ENCODE data around the gene CD2AP.
"Not testable (repeated sequence)": the region's sequence is repeated elsewhere in the genome, so short reads cannot be mapped to it uniquely, and the experiment has no call there.

CD2AP gene

GRCh38 chr6:47502920-47503319, 25.3 kb downstream of the CD2AP start:
- DNase-seq, result no peak

DNA sequence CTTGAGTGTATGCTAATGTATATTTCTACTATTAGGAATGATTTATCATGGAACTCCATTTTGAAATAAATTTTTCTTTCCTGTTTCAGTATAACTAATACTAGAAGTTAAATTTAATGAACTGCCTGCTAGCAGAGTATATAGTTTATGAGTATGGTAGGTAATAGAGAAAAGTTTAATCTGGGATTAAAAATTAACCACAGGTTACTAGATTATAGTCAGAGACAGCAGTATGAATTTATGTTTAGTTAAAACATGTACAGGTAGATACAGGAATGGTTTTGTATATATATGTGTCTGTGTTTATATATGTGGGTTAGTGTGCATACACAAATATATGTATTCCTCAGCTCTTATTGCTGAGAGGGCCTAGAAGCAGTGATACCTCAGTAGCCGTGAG, 32.3 kb downstream of the CD2AP start:
- no peak for DNase-seq

- no peak for DNase-seq
Observed at GRCh38 chr6:47512872-47513271, 35.3 kb downstream of the CD2AP start.

DNA sequence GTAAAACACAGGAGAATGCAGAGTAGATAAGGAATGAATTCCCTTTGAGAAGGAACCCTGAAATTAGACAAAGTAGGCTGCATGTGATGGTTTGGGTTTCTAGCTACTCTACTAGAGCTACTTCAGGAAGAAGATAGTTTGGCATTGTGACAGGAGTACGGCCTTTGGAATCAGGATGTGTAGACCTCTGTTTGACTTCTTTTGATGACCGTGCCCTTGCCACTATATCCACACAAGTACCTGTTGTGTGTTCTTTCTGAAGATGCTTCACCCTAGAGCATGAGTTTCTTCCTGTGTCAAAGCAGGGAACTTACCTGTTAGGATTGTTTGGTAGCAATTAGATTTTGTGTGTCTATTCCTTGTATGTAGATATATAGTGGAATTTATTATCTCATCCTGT, 41.7 kb downstream of the CD2AP start:
- no peak for DNase-seq

GRCh38 chr6:47520282-47520681, 42.7 kb downstream of the CD2AP start:
- DNase-seq, result no peak

GRCh38 chr6:47521961-47522360, 44.4 kb downstream of the CD2AP start:
- no peak for DNase-seq

GRCh38 chr6:47524136-47524845, 46.7 kb downstream of the CD2AP start:
- DNase-seq, result no peak

- no peak for DNase-seq
Observed at GRCh38 chr6:47525330-47526057, 47.9 kb downstream of the CD2AP start.

DNA sequence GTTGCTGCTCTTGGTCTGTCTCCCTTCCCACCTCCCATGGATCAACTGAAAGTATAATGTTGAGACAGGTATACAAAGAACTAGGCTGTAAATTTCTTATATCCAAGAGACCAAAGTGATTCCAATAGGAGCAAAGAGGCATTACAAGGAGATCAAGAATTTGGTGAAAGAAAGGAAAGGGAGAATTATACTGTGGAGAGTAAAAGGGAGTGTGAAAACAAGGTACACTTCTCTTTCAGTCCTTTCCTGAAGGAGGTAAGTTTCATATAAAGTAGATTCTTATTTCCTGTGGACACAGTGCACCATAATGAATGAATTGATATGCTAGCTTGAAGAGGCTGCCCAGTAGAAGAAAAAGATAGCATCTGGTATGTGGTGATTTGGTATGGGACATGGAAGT, 49.7 kb downstream of the CD2AP start:
- no peak for DNase-seq

GRCh38 chr6:47529734-47530133, 52.1 kb downstream of the CD2AP start:
- no peak for DNase-seq

DNA sequence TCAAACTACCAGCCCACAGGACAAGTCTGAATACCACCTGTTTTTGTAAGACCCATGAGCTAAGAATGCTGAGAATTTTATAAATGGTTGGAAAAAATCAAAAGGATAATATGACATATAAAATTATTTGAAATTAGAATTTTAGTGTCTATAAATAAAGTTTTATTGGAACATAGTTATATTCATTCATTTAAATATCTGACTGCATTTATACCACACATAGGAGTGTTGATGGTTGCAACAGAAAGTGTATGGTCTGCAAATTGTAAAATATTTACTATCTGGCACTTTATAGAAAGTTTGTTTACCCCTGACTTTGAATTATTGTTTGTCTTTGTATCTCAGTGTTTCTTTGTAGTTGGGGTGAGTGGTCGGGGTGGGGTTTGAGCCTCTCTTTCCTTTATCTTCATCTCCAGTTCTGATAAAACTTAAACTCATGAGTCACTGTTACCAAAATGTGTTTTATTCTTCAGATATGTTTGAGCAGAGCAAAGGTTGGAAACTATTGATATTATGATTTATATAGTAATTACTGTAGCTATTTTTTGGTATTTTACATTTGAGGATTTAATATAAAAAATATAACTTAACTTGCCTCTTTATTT, 55.5 kb downstream of the CD2AP start:
- DNase-seq, result no peak

GRCh38 chr6:47534063-47534462, 56.5 kb downstream of the CD2AP start:
- DNase-seq, result no peak

DNA sequence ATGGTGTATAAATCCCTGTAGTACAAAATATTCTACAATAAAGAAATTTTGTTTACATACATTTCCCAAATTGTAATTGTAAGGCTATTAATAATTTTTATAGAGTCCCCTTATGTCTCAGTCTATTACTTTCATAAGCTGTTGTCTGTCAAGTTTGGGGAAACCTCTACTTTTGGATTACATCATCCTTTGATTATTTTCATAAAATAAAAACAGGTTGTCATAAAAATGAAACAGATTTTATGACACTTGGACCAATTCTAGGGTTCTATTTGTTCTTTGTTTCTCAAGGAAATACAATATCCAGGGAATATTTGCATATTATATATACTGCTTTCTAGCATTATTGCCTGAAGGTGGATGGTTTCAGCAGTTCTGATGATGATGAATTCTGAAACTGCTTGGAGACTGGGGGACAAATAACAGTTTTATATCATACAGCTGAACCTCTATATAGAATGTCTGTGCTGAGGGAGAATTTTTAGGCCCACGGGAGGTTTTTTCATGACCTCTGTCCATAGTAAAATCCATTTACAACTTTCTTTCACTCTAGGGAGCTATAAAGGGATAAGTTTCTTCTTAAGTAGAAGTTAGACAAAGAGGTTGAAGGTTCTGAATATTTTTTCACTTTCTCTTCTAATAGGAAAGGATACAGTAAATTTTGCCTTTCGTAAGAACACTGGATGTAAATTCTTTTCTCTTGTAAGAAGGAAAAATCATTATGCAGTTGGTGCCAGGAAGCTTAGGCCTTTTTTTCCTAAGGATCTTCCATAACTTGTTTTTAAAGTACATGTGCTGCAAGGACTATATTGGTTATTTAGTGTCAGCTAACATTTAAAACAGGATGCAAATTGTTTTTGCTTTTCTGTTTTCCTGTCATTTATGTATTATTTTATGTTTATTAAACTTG, 58.0 kb downstream of the CD2AP start:
- no peak for DNase-seq

DNA sequence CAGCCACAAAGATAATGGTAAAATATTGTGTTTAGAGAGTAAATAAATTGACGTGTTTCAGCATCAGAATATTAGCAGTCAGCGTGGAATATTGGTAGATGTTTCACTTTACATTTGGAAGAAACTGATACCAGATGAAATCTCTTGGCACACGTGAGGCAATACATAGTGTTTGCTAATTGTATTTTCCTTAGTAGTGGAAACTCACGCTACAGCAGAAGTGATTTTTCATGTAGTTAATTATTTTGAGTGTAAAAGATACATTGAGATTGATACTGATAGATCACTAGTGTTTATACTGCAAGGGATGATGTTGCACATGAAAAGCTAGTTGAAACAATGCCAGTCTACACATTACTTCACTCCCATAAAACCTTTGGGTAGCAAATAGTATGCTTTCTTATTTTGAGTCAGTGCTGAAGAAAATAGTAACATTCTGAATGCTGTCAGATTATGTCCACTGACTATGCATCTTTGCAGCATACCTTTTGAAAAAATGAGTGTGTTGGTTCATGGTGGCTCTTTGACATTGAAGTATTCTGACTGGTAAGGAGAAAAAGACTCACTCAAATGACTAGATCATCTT, 59.3 kb downstream of the CD2AP start:
- no peak for DNase-seq

DNA sequence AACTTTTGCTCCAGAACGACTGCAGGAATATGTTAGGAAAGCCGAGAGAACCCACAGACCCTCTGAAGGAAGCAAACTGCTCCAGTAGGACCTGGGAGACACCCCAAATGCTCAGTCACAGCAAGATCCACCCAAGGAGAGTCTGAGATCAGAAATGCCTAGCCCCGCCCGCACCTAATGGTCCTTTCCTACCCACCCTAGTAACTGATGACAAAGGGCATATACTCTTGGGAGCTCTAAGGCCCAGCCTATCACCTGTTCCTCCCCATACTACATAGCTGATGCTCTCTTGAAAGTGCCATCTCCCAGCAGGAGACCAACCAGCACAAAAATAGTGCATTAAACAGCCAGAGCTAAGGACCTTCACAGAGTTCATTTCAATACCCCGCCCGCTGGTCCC, 67.6 kb downstream of the CD2AP start:
- DNase-seq, result no peak

GRCh38 chr6:47551670-47552069, 74.1 kb downstream of the CD2AP start:
- no peak for DNase-seq

GRCh38 chr6:47552319-47552718, 74.7 kb downstream of the CD2AP start:
- DNase-seq, result no peak

DNA sequence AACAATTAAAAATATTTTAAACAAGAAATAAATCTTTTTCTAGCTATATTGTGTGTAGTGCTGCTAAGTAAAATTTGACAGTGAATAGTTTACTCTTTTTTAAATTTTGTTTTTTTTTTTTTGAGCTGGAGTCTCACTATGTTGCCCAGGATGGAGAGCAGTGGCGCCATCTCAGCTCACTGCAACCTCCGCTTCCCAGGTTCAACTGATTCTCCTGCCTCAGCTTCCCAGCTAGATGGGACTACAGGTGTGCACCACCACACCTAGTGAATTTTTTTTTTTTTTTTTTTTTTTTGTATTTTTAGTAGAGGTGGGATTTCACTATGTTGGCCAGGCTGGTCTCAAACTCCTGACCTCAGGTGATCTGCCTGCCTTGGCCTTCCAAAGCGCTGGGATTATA, 75.7 kb downstream of the CD2AP start:
- DNase-seq, result not testable (repeated sequence)

- not testable (repeated sequence) for DNase-seq
Observed at GRCh38 chr6:47556459-47556858, 78.9 kb downstream of the CD2AP start.

GRCh38 chr6:47563162-47563561, 85.6 kb downstream of the CD2AP start:
- no peak for DNase-seq

DNA sequence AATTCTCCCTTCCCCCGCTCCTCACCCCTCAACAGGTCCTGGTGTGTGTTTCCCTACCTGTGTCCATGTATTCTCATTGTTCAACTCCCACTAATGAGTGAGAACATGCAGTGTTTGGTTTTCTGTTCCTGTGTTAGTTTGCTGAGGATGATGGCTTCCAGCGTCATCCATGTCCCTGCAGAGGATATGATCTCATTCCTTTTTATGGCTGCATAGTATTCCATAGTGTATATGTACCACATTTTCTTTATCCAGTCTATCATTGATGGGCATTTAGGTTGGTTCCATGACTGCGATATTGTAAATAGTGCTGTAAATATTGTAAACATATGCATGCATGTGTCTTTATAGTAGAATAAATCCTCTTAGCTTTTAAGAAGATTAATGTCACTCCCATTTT, 89.0 kb downstream of the CD2AP start:
- not testable (repeated sequence) for DNase-seq

- no peak for DNase-seq
Observed at GRCh38 chr6:47567586-47567985, 90.0 kb downstream of the CD2AP start.

- DNase-seq, result no peak
Observed at GRCh38 chr6:47571488-47571887, 93.9 kb downstream of the CD2AP start.
